Measurements from ENCODE around the gene CLDN20.
"Not testable (repeated sequence)": the region's sequence is repeated elsewhere in the genome, so short reads cannot be mapped to it uniquely, and the experiment has no call there.

Gene CLDN20, protein sequence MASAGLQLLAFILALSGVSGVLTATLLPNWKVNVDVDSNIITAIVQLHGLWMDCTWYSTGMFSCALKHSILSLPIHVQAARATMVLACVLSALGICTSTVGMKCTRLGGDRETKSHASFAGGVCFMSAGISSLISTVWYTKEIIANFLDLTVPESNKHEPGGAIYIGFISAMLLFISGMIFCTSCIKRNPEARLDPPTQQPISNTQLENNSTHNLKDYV

GRCh38 chr6:155263373-155264063 is at the start of gene CLDN20:
TSS of gene CLDN20 (plus strand) at chr6:155264013. CDS start at chr6:155275720, 11,707 bp downstream.
- DNase-seq: no peak

- no peak for DNase-seq
Measured at GRCh38 chr6:155215906-155216305, 47.9 kb upstream of the CLDN20 start.

- no peak for DNase-seq
Measured at GRCh38 chr6:155216312-155217046, 47.3 kb upstream of the CLDN20 start.

GRCh38 chr6:155218711-155219110 is 45.1 kb upstream of the CLDN20 start:
- DNase-seq: not testable (repeated sequence)

DNA sequence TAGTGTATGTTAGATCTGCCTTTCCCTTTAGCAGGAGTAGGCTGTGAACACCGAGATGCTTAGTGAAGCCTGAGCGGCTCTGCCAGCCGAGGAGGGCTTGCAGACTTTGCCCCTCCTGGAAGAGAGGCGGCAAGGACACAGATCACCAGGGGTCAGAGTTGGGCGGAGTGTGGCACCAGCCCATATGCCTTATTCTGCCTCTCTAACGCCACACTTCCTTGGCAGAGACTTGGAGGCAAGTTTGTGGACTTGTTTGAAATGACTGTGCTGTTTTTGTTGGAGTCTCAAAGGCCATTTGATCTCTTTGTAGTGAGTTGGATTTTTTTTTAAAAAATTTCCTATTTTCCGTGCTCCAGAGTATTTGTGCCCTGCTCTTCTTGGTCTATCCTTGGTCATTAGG is 44.5 kb upstream of the CLDN20 start:
- no peak for DNase-seq

GRCh38 chr6:155219858-155220301 is 43.9 kb upstream of the CLDN20 start:
- no peak for DNase-seq

DNA sequence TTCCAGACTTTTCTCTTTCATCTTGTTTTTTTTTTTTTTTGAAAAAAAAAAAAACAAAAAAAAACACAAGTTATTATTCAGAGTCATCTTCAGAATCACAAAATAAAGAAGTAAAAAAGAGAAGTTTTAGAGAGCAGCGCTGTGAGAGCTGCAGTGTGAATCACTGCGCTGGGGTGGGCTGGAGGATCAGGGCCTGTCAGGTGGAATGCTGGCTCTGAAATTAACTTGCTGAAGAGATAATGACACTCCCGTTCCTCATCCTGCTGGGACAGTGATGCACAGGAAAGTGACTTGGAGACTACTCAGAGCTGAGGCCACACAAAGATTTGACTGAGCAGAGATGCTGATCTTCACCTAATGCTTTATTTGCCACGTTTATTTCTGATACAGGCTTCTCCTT is 42.7 kb upstream of the CLDN20 start:
- no peak for DNase-seq

DNA sequence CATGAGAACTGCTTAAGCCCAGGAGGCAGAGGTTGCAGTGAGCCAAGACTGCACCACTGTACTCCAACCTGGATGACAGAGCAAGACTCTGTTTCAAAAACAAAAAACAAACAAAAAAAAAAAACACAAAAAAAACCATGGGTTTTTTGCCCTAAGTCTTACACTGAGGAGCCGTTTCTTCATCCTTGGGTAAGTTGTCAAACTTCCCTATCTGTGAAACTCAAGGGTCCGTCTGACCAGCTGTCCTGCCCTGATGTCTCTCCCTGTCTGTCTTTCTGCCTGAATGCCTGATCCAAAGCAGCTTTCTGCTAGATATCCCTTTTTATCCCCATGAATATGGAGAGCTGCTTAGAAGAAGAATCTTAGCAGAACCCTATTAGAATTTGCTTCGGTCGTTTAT is 41.3 kb upstream of the CLDN20 start:
- DNase-seq: no peak

GRCh38 chr6:155223646-155224451 is 40.0 kb upstream of the CLDN20 start:
- no peak for DNase-seq

GRCh38 chr6:155224618-155225017 is 39.2 kb upstream of the CLDN20 start:
- DNase-seq: no peak

DNA sequence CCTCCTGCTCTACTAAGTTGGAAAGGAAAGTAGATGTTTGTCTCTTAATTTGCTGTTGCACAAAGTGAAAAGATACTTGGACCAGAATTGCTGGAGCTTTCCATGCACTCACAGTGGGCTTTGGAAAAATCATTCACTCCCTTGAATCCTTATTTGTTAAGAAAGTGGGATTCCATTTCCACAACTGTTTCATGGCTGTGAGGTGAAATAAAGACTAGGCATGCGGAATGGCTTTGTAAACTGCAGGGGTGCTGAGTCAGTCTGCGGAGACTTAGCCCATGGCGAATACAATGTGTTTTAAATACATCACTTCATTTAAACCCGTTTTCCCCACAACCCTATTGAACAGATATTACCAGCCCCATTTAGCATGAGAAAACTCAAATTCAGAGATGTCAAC is 36.8 kb upstream of the CLDN20 start:
- no peak for DNase-seq

DNA sequence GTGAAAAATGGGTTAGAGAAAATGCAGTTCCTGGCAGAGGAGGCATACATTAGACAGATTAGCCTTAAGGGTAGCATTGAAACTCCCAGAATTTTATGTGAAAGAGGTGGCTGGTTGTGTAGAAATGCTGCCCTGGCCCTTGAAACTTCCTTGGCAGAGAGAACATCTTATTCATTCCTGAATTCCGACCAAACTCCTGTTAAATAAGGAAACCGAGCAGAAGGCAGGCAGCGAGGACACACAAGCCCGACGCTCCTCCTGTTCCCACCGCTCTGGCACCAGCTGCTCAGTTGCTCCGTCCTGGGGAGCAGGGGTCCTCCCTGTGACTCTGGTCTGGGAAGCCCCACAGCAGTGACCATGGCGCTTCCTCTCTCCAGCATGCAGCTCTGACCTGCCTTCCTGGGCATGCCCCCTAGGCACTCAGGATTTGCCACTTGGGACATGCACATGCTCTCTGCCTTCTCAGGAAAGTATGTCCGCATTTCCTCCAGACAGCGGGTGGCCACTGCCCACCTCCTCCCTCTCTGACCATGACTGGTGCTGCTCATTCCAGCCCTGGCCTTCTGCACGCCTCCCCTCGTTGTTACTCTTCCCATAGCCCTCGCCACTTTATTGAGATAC is 35.2 kb upstream of the CLDN20 start:
- DNase-seq: no peak

- not testable (repeated sequence) for DNase-seq
Measured at GRCh38 chr6:155230975-155231374, 32.8 kb upstream of the CLDN20 start.

GRCh38 chr6:155232848-155233247 is 31.0 kb upstream of the CLDN20 start:
- no peak for DNase-seq

DNA sequence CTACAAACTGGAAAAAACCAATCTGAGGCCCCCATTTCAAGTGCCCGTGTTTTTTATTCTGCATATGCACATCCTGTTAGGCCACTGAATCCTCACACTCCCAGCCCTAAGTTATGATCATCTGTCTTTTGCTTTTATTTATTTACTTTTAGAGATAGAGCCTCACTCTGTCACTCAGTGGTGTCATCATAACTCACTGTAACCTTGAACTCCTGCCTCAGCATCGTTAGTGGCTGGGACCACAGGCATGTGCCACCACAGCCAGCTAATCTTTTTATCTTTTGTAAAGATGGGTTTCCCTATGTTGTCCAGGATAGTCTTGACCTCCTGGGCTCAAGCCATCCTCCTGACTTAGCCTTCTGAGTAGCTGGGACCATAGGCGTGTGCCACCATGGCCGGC is 29.6 kb upstream of the CLDN20 start:
- DNase-seq: no peak

DNA sequence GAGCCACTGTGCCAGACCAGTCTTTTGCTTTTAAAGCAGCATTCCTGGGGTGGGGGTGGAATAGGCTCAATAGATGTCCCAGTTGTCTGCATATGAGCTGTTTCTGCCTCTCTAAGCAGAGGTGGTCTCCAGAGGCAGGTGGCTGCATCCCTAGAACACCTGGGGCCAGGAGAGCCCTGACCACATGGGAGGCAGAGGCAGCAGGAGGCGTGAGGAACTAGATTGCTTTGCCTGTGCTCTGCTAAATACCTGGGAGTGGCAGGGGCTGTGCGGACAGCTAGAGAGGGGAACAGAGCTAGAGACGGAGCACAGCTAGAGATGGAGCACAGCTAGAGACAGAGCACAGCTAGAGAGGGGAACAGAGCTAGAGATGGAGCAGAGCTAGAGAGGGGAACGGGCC is 29.1 kb upstream of the CLDN20 start:
- DNase-seq: no peak

GRCh38 chr6:155235087-155235486 is 28.7 kb upstream of the CLDN20 start:
- DNase-seq: no peak

- DNase-seq: no peak
Measured at GRCh38 chr6:155237613-155238012, 26.2 kb upstream of the CLDN20 start.

- no peak for DNase-seq
Measured at GRCh38 chr6:155240905-155241600, 22.8 kb upstream of the CLDN20 start.

- DNase-seq: no peak
Measured at GRCh38 chr6:155241966-155242365, 21.8 kb upstream of the CLDN20 start.

- DNase-seq: no peak
Measured at GRCh38 chr6:155244434-155244833, 19.4 kb upstream of the CLDN20 start.

DNA sequence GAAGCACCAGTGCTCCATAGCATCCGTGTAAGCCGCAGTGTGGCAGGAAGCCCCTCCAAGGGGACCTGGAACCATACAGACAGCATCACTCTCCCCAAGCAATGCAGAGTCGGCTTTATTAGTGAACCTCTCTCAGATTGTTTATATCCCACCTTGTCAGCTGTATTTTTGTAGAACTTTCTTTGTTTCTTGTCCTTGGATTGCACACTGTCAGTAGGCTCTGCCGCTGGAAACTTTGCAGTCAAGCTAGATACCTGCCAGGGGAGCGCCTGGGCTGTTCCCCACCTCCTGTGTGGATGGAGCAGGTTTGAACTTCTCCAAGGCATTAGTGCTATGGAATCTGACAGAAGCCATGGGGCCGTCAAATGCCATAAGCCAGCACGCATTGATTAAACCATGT is 18.6 kb upstream of the CLDN20 start:
- no peak for DNase-seq

Measured in T1000 (cell line).